ENCODE measurements around the gene WDR64.

DNA sequence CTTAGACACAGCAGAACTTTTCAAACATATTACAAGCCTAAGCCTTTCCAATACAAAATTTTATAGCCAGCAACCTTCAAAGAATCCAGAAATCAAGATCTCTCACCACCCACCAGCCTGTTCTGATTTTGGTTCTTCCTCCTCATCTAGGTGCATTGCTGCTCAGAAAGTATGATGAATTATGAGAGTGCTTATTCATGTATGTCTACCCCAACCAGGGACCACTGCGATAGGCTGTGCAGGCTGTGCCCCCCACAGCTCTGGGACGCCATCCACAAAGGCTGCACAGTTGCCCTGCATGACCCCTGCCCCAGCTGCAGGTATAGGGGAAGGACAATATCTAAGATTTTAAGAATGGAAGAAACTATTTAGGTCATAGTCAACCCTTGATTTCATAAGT is 55.4 kb downstream of the WDR64 start:
- TF ChIP-seq, protein P1, sequence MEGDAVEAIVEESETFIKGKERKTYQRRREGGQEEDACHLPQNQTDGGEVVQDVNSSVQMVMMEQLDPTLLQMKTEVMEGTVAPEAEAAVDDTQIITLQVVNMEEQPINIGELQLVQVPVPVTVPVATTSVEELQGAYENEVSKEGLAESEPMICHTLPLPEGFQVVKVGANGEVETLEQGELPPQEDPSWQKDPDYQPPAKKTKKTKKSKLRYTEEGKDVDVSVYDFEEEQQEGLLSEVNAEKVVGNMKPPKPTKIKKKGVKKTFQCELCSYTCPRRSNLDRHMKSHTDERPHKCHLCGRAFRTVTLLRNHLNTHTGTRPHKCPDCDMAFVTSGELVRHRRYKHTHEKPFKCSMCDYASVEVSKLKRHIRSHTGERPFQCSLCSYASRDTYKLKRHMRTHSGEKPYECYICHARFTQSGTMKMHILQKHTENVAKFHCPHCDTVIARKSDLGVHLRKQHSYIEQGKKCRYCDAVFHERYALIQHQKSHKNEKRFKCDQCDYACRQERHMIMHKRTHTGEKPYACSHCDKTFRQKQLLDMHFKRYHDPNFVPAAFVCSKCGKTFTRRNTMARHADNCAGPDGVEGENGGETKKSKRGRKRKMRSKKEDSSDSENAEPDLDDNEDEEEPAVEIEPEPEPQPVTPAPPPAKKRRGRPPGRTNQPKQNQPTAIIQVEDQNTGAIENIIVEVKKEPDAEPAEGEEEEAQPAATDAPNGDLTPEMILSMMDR (IDR thresholded peaks at IDR 0.05), result no peak
- TF ChIP-seq POLR2A (IDR thresholded peaks at IDR 0.05), result no peak
